Measurements from ENCODE around the gene IGF2R. TPM values are rescaled to one million over a fixed set of nuclear protein-coding genes. Genes with fewer than 3 reads are reported as not detected.

Gene IGF2R
- total RNA-seq, 4 donors from 2014 or later: 60.0 to 93.4 (median 71.7) TPM

GRCh38 chr6:159957071-159957673, 11.7 kb upstream of the IGF2R start:
- WGBS, 2 donors: 90 to 92% methylated on average over 6 of the region's 6 CpGs

GRCh38 chr6:159959165-159959975, 9.5 kb upstream of the IGF2R start:
- 81 to 84% methylated on average over 6 of the region's 6 CpGs for WGBS, 2 donors
- TF ChIP-seq CTCF (IDR thresholded peaks at IDR 0.05): no peak
- no peak for TF ChIP-seq POLR2A (IDR thresholded peaks at IDR 0.05)
- no peak for DNase-seq (ENCODE audit: low spot score in 2 of 2)
- no peak overlapping the region for H3K4me3 ChIP-seq (ENCODE audit: low read depth, poor library complexity, severe bottlenecking)
- intact Hi-C loops (cut with DNase I; ENCODE audit: low total_unique reads): no loop called here

More at GRCh38 chr6:159957071-159957673, 11.7 kb upstream of the IGF2R start:
- DNase-seq (ENCODE audit: low spot score in 2 of 2): no peak
- H3K4me3 ChIP-seq (ENCODE audit: low read depth, poor library complexity, severe bottlenecking): no peak overlapping the region
- intact Hi-C loops (cut with DNase I; ENCODE audit: low total_unique reads): no loop called here
- no peak for TF ChIP-seq CTCF (IDR thresholded peaks at IDR 0.05)
- TF ChIP-seq POLR2A (IDR thresholded peaks at IDR 0.05): no peak

GRCh38 chr6:159959976-159960384, 8.9 kb upstream of the IGF2R start:
- intact Hi-C loops (cut with DNase I; ENCODE audit: low total_unique reads): no loop called here
- 47 to 51% methylated on average over 3 of the region's 3 CpGs for WGBS, 2 donors
- DNase-seq (ENCODE audit: low spot score in 2 of 2): no peak
- H3K4me3 ChIP-seq (ENCODE audit: low read depth, poor library complexity, severe bottlenecking): no peak overlapping the region
- TF ChIP-seq CTCF (IDR thresholded peaks at IDR 0.05) (no peak), POLR2A (IDR thresholded peaks at IDR 0.05) (no peak)

GRCh38 chr6:159960485-159960884, 8.4 kb upstream of the IGF2R start:
- intact Hi-C loops (cut with DNase I; ENCODE audit: low total_unique reads): no loop called here
- no peak for DNase-seq (ENCODE audit: low spot score in 2 of 2)
- TF ChIP-seq CTCF (IDR thresholded peaks at IDR 0.05) (no peak), POLR2A (IDR thresholded peaks at IDR 0.05) (no peak)
- WGBS, 2 donors: 76 to 78% methylated on average over 6 of the region's 6 CpGs
- H3K4me3 ChIP-seq (ENCODE audit: low read depth, poor library complexity, severe bottlenecking): no peak overlapping the region

GRCh38 chr6:159961528-159961927, 7.4 kb upstream of the IGF2R start:
- TF ChIP-seq CTCF (IDR thresholded peaks at IDR 0.05) (no peak), POLR2A (IDR thresholded peaks at IDR 0.05) (no peak)
- intact Hi-C loops (cut with DNase I; ENCODE audit: low total_unique reads): no loop called here

More at GRCh38 chr6:159961528-159961927, 7.4 kb upstream of the IGF2R start:
- no peak overlapping the region for H3K4me3 ChIP-seq (ENCODE audit: low read depth, poor library complexity, severe bottlenecking)
- no peak for DNase-seq (ENCODE audit: low spot score in 2 of 2)
- WGBS, 2 donors: 69 to 91% methylated on average over 2 of the region's 2 CpGs

All from lower leg skin (tissue), 4 donors.